Kidney epithelial cell (primary cell): ENCODE results near the gene IFNA5. TPM values are rescaled to one million over a fixed set of nuclear protein-coding genes. Genes with fewer than 3 reads are reported as not detected.

Source experiments
- DNase-seq: peaks from one replicate; pipeline ENCODE4 v3.0.0-alpha.2; 2010; ENCODE audit warnings: low read depth
- H3K27me3 ChIP-seq: 2 replicates; pipeline ENCODE4 v1.6.0; 2011; ENCODE audit warnings: low read length; ENCODE audit not compliant: control insufficient read depth, insufficient read depth
- H3K36me3 ChIP-seq: 2 replicates; pipeline ENCODE4 v1.5.1; 2011; ENCODE audit warnings: low read length; ENCODE audit not compliant: control insufficient read depth, insufficient read depth
- H3K4me3 ChIP-seq: 2 replicates; pipeline ENCODE4 v1.5.1; 2011; ENCODE audit warnings: low read depth, mild to moderate bottlenecking, control low read depth, low read length
- CTCF ChIP-seq: IDR thresholded peaks from 2 replicates; pipeline ENCODE4 v1.5.1; 2011; ENCODE audit warnings: mild to moderate bottlenecking, moderate library complexity, low read length, control low read depth, inconsistent platforms; ENCODE audit not compliant: insufficient read depth, poor library complexity, severe bottlenecking
- total RNA-seq: library from RNA; depleted of rRNA; stranded (reverse); fragments of >200 nt; gene quantifications from 2 replicates; pipeline ENCODE4 v1.2.3, GENCODE V29; 2015

IFNA5 gene
- total RNA-seq, 1 donor from 2014 or later = not detected

- no peaks in the 10 kb centered on the region for H3K36me3 ChIP-seq
- H3K27me3 ChIP-seq = no peaks in the 10 kb centered on the region
- no peak for DNase-seq
- H3K4me3 ChIP-seq = no peak overlapping the region
- TF ChIP-seq CTCF = no peak
These were observed 17.8 kb downstream of the IFNA5 start for GRCh38 chr9:21287280-21287679.

- H3K36me3 ChIP-seq = no peaks in the 10 kb centered on the region
- H3K27me3 ChIP-seq = no peaks in the 10 kb centered on the region
- TF ChIP-seq CTCF = no peak
- no peak overlapping the region for H3K4me3 ChIP-seq
- no peak for DNase-seq
These were observed 18.5 kb downstream of the IFNA5 start for GRCh38 chr9:21286659-21287058.

- no peak for DNase-seq
- Histone ChIP-seq H3K4me3 (no peak overlapping the region), H3K27me3 (no peaks in the 10 kb centered on the region), H3K36me3 (no peaks in the 10 kb centered on the region)
- TF ChIP-seq CTCF = no peak
These were observed 19.0 kb downstream of the IFNA5 start for GRCh38 chr9:21286099-21286498.

- no peak for TF ChIP-seq CTCF
These were observed 23.8 kb downstream of the IFNA5 start for GRCh38 chr9:21281275-21281674.

GRCh38 chr9:21268347-21268657 lies 36.8 kb downstream of the IFNA5 start:
- DNase-seq = no peak
- TF ChIP-seq CTCF = no peak
- H3K27me3 ChIP-seq = peaks cover 4% of the 10 kb centered on the region
- no peak overlapping the region for H3K4me3 ChIP-seq
- no peaks in the 10 kb centered on the region for H3K36me3 ChIP-seq

More at GRCh38 chr9:21281275-21281674, 23.8 kb downstream of the IFNA5 start:
- DNase-seq = no peak
- no peaks in the 10 kb centered on the region for H3K36me3 ChIP-seq
- H3K27me3 ChIP-seq = peaks cover 2% of the 10 kb centered on the region
- no peak overlapping the region for H3K4me3 ChIP-seq

- Histone ChIP-seq H3K27me3 (peaks cover 4% of the 10 kb centered on the region), H3K4me3 (no peak overlapping the region), H3K36me3 (no peaks in the 10 kb centered on the region)
- no peak for TF ChIP-seq CTCF
- no peak for DNase-seq
These were observed 37.4 kb downstream of the IFNA5 start for GRCh38 chr9:21267485-21268346.
